CD4-positive, alpha-beta T cell treated with Interleukin-10 for 1 hour (primary cell): ENCODE measurements around the gene TM9SF3.

Experiments
- DNase-seq: peaks from one replicate; pipeline ENCODE4 v3.0.0-alpha.2; 2020

The TM9SF3 gene

GRCh38 chr10:96505150-96506136 lies 81.4 kb downstream of the TM9SF3 start:
- no peak for DNase-seq

DNA sequence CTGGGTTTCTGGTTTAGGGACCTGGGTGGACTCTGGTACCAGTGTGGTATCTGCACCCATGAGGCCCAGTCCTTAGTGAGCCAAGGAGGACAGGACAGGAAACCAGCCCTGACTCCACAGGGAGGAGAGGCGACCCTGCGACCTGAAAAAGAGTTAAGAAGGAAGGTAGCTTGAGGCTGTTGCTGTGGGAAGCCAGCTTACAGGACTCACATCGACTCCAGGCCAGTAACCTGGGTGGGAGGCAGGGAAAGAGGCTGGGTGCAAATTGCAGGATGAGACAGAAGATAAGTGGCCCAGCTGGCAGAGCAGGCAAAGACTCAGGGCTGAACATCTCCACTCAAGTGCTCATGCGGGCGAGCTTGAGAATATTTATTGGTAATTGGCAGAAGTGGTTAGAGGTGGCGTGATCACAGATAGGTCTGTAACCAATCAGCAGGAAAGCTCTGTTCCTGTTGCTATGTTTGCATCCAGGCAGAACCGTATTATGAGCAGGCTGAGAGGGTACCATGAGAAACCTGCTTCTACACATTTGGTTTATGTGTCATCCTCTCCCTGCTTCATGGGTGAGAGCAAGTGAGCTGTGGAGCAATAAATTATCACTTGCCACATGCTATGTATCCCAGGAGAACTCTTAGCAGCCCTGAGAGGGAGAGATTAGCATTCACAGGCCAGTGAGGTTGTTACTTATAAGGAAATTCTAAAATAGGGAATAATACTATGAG lies 84.1 kb downstream of the TM9SF3 start:
- DNase-seq: no peak

DNA sequence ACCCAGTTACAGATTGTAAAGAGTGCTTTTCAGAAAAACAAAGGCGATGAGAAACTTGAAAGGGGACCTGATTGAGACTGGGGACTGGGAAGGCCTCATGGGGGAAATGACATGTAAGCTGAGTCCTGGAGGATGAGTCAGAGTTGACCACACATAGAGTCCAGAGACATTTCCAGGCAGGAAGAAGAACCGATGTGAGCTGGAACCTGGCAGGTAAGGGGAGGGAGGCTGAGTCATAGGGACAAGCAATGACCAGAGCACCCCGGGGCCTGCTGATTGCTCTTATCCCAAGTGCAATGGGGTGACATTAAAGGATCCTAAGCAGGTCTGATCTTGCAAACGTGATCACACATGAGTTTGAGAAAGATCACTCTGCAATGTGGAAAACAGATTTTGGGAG lies 84.8 kb downstream of the TM9SF3 start:
- DNase-seq: no peak

- DNase-seq: no peak
Observed at GRCh38 chr10:96500519-96500918, 86.3 kb downstream of the TM9SF3 start.

GRCh38 chr10:96500050-96500449 lies 86.8 kb downstream of the TM9SF3 start:
- DNase-seq: no peak

GRCh38 chr10:96497391-96497790 lies 89.4 kb downstream of the TM9SF3 start:
- no peak for DNase-seq

GRCh38 chr10:96496281-96496925 lies 90.4 kb downstream of the TM9SF3 start:
- DNase-seq: no peak

DNA sequence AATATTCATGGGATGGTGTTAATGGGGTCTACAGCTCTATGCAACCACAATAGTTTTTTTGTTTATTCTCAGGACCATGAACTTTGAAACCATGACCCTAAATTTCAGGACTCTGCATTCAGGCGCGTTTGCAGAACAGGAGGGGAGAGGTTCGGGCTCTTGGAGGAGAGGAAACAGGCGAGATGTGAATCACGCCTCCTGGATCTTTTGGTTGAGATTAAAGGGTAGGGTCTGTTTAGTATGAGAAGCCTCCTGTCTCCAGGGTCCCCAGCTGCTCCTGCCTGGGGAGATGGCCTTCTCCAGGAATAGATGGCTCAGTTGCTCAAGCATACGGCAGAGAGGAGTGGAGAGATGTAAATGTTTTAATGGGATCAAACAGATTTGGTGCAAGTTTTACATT lies 91.3 kb downstream of the TM9SF3 start:
- DNase-seq: no peak

DNA sequence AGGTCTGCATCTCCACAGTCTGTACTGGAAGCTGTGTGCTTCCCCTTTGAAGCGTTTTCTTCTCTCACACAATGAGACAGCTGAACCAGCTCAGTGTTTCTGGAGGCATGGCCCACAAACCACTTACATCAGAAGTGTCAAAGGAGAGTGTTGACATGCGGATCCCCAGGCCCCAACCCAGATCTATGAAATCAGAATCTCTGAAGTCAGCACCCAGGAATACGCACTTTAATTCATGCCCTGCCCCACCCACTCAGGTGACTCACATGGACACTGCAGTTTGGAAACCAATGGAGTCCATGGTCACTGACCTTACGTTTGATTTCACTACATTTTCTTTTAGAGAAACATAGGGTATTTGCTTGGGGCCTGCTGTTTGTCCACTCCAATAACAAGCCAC lies 92.1 kb downstream of the TM9SF3 start:
- no peak for DNase-seq

- no peak for DNase-seq
Observed at GRCh38 chr10:96493871-96494525, 92.8 kb downstream of the TM9SF3 start.

DNA sequence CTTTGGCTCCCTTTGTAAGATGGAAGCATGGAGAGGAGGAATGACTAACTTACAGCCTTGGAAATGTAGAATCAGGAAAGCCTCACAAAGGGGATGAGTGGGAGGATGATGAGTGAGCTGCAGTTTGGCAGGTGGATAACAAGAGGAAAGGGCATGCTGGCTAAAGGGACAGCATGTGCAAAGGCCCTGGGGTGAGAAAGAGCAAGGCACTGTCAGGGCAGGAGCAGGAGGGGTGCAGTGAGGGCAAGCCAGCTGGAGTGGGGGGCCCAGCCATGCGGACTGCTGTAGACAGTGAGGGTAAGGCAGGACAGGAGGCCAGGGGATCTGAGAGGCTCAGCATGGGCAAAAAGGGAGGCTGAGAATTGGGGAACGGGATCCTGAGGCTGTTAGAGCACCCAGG lies 93.6 kb downstream of the TM9SF3 start:
- DNase-seq: no peak

DNA sequence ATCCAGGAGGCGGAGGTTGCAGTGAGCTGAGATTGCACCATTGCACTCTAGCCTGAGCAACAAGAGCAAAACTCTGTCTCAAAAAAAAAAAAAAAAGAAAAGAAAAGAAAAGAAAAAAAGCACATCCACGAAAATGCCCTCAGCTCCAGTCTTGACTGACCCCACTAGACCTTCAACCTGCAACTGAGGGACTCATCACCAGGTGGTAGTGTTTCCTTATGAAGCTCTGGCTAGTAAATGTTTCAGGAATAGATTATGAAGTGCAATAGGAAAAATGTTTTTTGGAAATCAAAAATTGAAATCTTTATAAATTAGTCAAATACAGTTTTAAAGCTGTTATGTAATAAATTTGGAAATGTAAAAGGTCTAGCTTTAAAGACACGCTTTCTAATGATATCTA lies 95.5 kb downstream of the TM9SF3 start:
- no peak for DNase-seq

- DNase-seq: no peak
Observed at GRCh38 chr10:96488161-96488935, 98.5 kb downstream of the TM9SF3 start.

- no peak for DNase-seq
Observed at GRCh38 chr10:96482815-96483588, 103.8 kb downstream of the TM9SF3 start.

DNA sequence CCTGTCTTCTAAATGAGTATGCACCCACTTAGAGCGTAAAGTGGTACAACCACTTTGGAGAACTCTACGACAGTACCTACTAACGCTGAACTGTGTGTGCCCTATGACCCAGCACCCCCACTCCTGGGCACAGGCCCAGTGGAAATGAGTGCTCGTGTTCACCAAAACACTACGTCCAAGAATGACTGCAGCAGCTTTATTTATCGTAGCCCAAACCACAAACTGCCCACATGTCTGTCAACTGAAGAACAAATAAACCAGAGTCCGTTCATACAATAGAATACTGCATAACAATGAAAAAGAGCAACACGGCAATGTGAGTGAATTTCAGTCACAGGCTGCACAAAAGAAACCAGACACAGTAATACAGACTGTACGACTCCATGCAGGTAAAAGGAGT lies 108.5 kb downstream of the TM9SF3 start:
- DNase-seq: no peak

GRCh38 chr10:96473866-96474265 lies 112.9 kb downstream of the TM9SF3 start:
- no peak for DNase-seq

GRCh38 chr10:96470116-96470743 lies 116.6 kb downstream of the TM9SF3 start:
- peak; percentile 3 for DNase-seq

- no peak for DNase-seq
Observed at GRCh38 chr10:96468845-96469244, 118.0 kb downstream of the TM9SF3 start.
